ENCODE measurements around the gene SFXN5.

The SFXN5 gene

GRCh38 chr2:72933646-72934151 is 137.8 kb downstream of the SFXN5 start:
- Histone ChIP-seq H3K27ac (ENCODE audit: low read depth, low read length) (no peak overlapping the region), H3K9ac (ENCODE audit: low read length) (no peak overlapping the region), H4K20me1 (ENCODE audit: low read depth, low read length) (no peaks in the 10 kb centered on the region), H3K4me3 (ENCODE audit: insufficient read depth, low read length, poor library complexity, severe bottlenecking) (no peak overlapping the region), H3F3A (ENCODE audit: insufficient read depth) (no peaks in the 10 kb centered on the region), H3K9me3 (ENCODE audit: insufficient read depth, low read length) (no peaks in the 10 kb centered on the region), H3K36me3 (ENCODE audit: low read length) (no peaks in the 10 kb centered on the region), H2AFZ (ENCODE audit: low read depth, low read length, severe bottlenecking) (no peak overlapping the region), H3K27me3 (ENCODE audit: low read length) (no peaks in the 10 kb centered on the region), H3K79me2 (ENCODE audit: insufficient read depth, low read length) (no peaks in the 10 kb centered on the region), H3K4me2 (ENCODE audit: low read depth, low read length, poor library complexity, severe bottlenecking) (no peak overlapping the region), H3K9me2 (replicated peaks; ENCODE audit: insufficient read depth, low read length) (no peaks in the 10 kb centered on the region)
- TF ChIP-seq EZH2phosphoT487 (conservative IDR thresholded peaks at IDR 0.05; ENCODE audit: low read length), result no peak
- TF ChIP-seq, protein P1, sequence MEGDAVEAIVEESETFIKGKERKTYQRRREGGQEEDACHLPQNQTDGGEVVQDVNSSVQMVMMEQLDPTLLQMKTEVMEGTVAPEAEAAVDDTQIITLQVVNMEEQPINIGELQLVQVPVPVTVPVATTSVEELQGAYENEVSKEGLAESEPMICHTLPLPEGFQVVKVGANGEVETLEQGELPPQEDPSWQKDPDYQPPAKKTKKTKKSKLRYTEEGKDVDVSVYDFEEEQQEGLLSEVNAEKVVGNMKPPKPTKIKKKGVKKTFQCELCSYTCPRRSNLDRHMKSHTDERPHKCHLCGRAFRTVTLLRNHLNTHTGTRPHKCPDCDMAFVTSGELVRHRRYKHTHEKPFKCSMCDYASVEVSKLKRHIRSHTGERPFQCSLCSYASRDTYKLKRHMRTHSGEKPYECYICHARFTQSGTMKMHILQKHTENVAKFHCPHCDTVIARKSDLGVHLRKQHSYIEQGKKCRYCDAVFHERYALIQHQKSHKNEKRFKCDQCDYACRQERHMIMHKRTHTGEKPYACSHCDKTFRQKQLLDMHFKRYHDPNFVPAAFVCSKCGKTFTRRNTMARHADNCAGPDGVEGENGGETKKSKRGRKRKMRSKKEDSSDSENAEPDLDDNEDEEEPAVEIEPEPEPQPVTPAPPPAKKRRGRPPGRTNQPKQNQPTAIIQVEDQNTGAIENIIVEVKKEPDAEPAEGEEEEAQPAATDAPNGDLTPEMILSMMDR (IDR thresholded peaks at IDR 0.05; ENCODE audit: insufficient read depth, low read length, poor library complexity, severe bottlenecking), result no peak

- no peak overlapping the region for H3K4me2 ChIP-seq (ENCODE audit: low read depth, low read length, poor library complexity, severe bottlenecking)
- no peaks in the 10 kb centered on the region for H3K79me2 ChIP-seq (ENCODE audit: insufficient read depth, low read length)
- no peaks in the 10 kb centered on the region for H3F3A ChIP-seq (ENCODE audit: insufficient read depth)
- no peaks in the 10 kb centered on the region for H3K9me2 ChIP-seq (replicated peaks; ENCODE audit: insufficient read depth, low read length)
- no peaks in the 10 kb centered on the region for H3K36me3 ChIP-seq (ENCODE audit: low read length)
- H3K9me3 ChIP-seq (ENCODE audit: insufficient read depth, low read length), result no peaks in the 10 kb centered on the region
- TF ChIP-seq, protein P1 (IDR thresholded peaks at IDR 0.05; ENCODE audit: insufficient read depth, low read length, poor library complexity, severe bottlenecking), result no peak
- no peak for TF ChIP-seq EZH2phosphoT487 (conservative IDR thresholded peaks at IDR 0.05; ENCODE audit: low read length)
- no peaks in the 10 kb centered on the region for H3K27me3 ChIP-seq (ENCODE audit: low read length)
- no peak overlapping the region for H3K4me3 ChIP-seq (ENCODE audit: insufficient read depth, low read length, poor library complexity, severe bottlenecking)
- no peaks in the 10 kb centered on the region for H4K20me1 ChIP-seq (ENCODE audit: low read depth, low read length)
- H3K27ac ChIP-seq (ENCODE audit: low read depth, low read length), result no peak overlapping the region
- no peak overlapping the region for H2AFZ ChIP-seq (ENCODE audit: low read depth, low read length, severe bottlenecking)
- no peak overlapping the region for H3K9ac ChIP-seq (ENCODE audit: low read length)
Observed at GRCh38 chr2:72933207-72933606, 138.3 kb downstream of the SFXN5 start.

DNA sequence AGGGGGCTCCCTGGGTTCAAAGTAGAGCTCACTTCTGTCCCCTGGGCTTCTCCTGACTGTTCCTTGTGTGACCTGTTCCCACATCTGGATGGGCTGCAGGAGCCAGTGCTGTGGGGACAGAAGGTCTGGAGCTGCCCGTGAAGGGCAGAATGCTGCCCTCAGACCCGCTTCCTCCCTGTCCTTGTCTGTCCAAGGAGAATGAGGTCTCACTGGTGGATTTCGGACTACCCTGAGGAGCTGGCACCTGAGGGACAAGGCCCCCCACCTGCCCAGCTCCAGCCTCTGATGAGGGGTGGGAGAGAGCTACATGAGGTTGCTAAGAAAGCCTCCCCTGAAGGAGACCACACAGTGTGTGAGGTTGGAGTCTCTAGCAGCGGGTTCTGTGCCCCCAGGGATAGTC is 138.7 kb downstream of the SFXN5 start:
- Histone ChIP-seq H3K9me3 (ENCODE audit: insufficient read depth, low read length) (no peaks in the 10 kb centered on the region), H2AFZ (ENCODE audit: low read depth, low read length, severe bottlenecking) (no peak overlapping the region), H3K9ac (ENCODE audit: low read length) (no peak overlapping the region), H3K4me2 (ENCODE audit: low read depth, low read length, poor library complexity, severe bottlenecking) (no peak overlapping the region), H3K79me2 (ENCODE audit: insufficient read depth, low read length) (no peaks in the 10 kb centered on the region), H3K27me3 (ENCODE audit: low read length) (no peaks in the 10 kb centered on the region), H3F3A (ENCODE audit: insufficient read depth) (no peaks in the 10 kb centered on the region), H4K20me1 (ENCODE audit: low read depth, low read length) (no peaks in the 10 kb centered on the region), H3K9me2 (replicated peaks; ENCODE audit: insufficient read depth, low read length) (no peaks in the 10 kb centered on the region), H3K27ac (ENCODE audit: low read depth, low read length) (no peak overlapping the region), H3K36me3 (ENCODE audit: low read length) (no peaks in the 10 kb centered on the region), H3K4me3 (ENCODE audit: insufficient read depth, low read length, poor library complexity, severe bottlenecking) (no peak overlapping the region)
- TF ChIP-seq EZH2phosphoT487 (conservative IDR thresholded peaks at IDR 0.05; ENCODE audit: low read length), result no peak
- TF ChIP-seq, protein P1 (IDR thresholded peaks at IDR 0.05; ENCODE audit: insufficient read depth, low read length, poor library complexity, severe bottlenecking), result no peak
